SH-SY5Y (cell line): ENCODE data around the gene NKD2.

Experiments used
- GATA2 ChIP-seq: IDR thresholded peaks from 2 replicates; pipeline ENCODE4 v1.6.1; 2011; ENCODE audit warnings: mild to moderate bottlenecking, low read depth, low read length
- GATA3 ChIP-seq: IDR thresholded peaks from 2 replicates; pipeline ENCODE4 v1.6.1; 2011; ENCODE audit warnings: low read depth, mild to moderate bottlenecking, low read length, moderate library complexity

- no peak for TF ChIP-seq GATA2
- TF ChIP-seq GATA3: no peak
These were observed 51.3 kb downstream of the NKD2 start for GRCh38 chr5:1059884-1060263.
